Measurements from ENCODE around the gene TMEM218. TPM values are rescaled to one million over a fixed set of nuclear protein-coding genes. Genes with fewer than 3 reads are reported as not detected.

The TMEM218 gene
- total and polyA plus RNA-seq, 2 donors (not counting 1 experiment from before 2014, with no cell fraction given) = 31.9 to 34.8 TPM

GRCh38 chr11:125064070-125064469 is 47.4 kb downstream of the TMEM218 start:
- no peaks in the 10 kb centered on the region for H3K4me1 ChIP-seq (ENCODE audit: control insufficient read depth, extremely low read depth, insufficient read depth, low read length)
- DNase-seq (ENCODE audit: low read depth in 2 of 2) = no peak
- no peaks in the 10 kb centered on the region for H3K9me3 ChIP-seq (ENCODE audit: control insufficient read depth, insufficient read depth, low read depth, low read length)
- no peaks in the 10 kb centered on the region for H3K36me3 ChIP-seq (ENCODE audit: control insufficient read depth, insufficient read depth, low read length)
- H2AFZ ChIP-seq (ENCODE audit: low read length) = peak overlapping the region; percentile 97
- peak overlapping the region; percentile 69 to 80 (median 72) for H3K4me3 ChIP-seq (replicated peaks in 1 of 4; ENCODE audit: control extremely low read depth in 1 of 4, insufficient read depth in 1 of 4, low read depth in 3 of 4, low read length in 4 of 4)
- no peaks in the 10 kb centered on the region for H3K79me2 ChIP-seq (ENCODE audit: control insufficient read depth, insufficient read depth, low read length)
- no peaks in the 10 kb centered on the region for H4K20me1 ChIP-seq (ENCODE audit: control insufficient read depth, extremely low read depth, insufficient read depth, low read length)
- peak overlapping the region; percentile 90 for H3K4me2 ChIP-seq (ENCODE audit: extremely low read depth, insufficient read depth, low read length)
- TF ChIP-seq, protein P1, sequence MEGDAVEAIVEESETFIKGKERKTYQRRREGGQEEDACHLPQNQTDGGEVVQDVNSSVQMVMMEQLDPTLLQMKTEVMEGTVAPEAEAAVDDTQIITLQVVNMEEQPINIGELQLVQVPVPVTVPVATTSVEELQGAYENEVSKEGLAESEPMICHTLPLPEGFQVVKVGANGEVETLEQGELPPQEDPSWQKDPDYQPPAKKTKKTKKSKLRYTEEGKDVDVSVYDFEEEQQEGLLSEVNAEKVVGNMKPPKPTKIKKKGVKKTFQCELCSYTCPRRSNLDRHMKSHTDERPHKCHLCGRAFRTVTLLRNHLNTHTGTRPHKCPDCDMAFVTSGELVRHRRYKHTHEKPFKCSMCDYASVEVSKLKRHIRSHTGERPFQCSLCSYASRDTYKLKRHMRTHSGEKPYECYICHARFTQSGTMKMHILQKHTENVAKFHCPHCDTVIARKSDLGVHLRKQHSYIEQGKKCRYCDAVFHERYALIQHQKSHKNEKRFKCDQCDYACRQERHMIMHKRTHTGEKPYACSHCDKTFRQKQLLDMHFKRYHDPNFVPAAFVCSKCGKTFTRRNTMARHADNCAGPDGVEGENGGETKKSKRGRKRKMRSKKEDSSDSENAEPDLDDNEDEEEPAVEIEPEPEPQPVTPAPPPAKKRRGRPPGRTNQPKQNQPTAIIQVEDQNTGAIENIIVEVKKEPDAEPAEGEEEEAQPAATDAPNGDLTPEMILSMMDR (conservative IDR thresholded peaks at IDR 0.05 in 1 of 2, IDR thresholded peaks at IDR 0.05 in 1 of 2; ENCODE audit: low read depth in 1 of 2, low read length in 2 of 2) = no peak
- no peak for TF ChIP-seq EZH2 (IDR thresholded peaks at IDR 0.05; ENCODE audit: low read length, missing control alignments)
- no peak overlapping the region for H3K27ac ChIP-seq (ENCODE audit: insufficient read depth, low read length)
- no peaks in the 10 kb centered on the region for H3K27me3 ChIP-seq (ENCODE audit: control insufficient read depth, insufficient read depth, low read length)
- H3K9ac ChIP-seq (ENCODE audit: insufficient read depth, low read length) = no peak overlapping the region

DNA sequence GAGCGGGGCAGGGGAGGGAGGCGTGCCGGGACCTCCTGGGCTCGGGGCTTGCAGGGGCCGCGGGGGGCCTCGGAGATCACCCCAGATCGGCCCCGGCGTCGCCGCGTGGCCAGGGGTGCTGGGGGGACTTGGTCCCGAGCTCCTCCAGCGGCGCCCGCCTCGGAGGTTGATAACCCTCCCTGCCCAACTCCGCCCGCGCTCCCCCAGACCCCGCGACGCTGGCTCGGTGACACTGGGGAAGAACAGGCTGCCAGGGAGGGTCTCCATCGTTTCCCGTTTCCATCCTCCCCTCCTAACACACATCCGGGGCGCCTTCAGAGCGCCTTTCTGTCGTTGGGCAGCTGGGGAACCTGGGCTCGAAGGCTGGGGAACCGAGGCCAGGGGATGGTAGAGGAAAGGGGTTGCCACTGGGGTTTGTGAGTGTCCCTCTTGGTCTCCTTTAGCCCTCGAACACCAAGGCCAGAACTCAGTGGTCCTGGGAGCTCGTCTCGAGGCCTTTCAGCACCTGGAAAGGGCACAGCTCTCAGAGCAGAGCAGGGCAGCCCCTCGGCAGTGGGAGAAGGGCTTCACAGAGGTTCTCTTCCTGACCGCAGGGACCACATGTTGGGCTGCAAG is 47.9 kb downstream of the TMEM218 start:
- H3K9me3 ChIP-seq (ENCODE audit: control insufficient read depth, insufficient read depth, low read depth, low read length) = no peaks in the 10 kb centered on the region
- TF ChIP-seq EZH2 (IDR thresholded peaks at IDR 0.05; ENCODE audit: low read length, missing control alignments) = no peak
- TF ChIP-seq, protein P1 (conservative IDR thresholded peaks at IDR 0.05 in 1 of 2, IDR thresholded peaks at IDR 0.05 in 1 of 2; ENCODE audit: low read depth in 1 of 2, low read length in 2 of 2) = no peak
- H3K27ac ChIP-seq (ENCODE audit: insufficient read depth, low read length) = peak overlapping the region; percentile 61
- H3K27me3 ChIP-seq (ENCODE audit: control insufficient read depth, insufficient read depth, low read length) = no peaks in the 10 kb centered on the region
- peak overlapping the region; percentile 97 for H2AFZ ChIP-seq (ENCODE audit: low read length)
- H3K4me3 ChIP-seq (replicated peaks in 1 of 4; ENCODE audit: control extremely low read depth in 1 of 4, insufficient read depth in 1 of 4, low read depth in 3 of 4, low read length in 4 of 4) = peak overlapping the region; percentile 69 to 80 (median 72)
- no peaks in the 10 kb centered on the region for H3K36me3 ChIP-seq (ENCODE audit: control insufficient read depth, insufficient read depth, low read length)
- H3K9ac ChIP-seq (ENCODE audit: insufficient read depth, low read length) = peak overlapping the region; percentile 72
- no peak for DNase-seq (ENCODE audit: low read depth in 2 of 2)
- peak overlapping the region; percentile 90 for H3K4me2 ChIP-seq (ENCODE audit: extremely low read depth, insufficient read depth, low read length)
- H4K20me1 ChIP-seq (ENCODE audit: control insufficient read depth, extremely low read depth, insufficient read depth, low read length) = no peaks in the 10 kb centered on the region
- no peaks in the 10 kb centered on the region for H3K79me2 ChIP-seq (ENCODE audit: control insufficient read depth, insufficient read depth, low read length)
- no peaks in the 10 kb centered on the region for H3K4me1 ChIP-seq (ENCODE audit: control insufficient read depth, extremely low read depth, insufficient read depth, low read length)

DNA sequence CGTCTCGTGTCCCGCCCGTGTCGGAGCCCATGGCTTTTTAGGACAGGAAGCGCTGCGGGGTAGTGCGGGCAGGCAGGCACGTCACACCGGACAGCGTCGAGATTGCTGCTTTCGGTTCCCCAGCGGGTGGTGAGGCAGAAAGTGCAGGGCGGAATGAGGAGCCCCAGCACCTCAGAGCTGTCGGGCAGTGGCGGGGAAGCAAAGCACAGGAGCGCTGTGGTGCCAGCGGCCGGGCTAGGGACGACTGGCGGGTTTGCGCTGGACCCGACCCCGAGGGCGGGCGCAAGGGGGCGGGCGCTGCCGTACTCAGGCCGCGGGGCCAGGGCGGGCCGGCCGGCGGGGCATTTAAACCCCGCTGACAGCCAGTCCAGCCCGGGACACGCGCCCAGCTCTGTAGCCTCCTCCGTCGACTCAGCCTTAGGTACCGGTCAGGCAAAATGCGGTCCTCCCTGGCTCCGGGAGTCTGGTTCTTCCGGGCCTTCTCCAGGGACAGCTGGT is 48.4 kb downstream of the TMEM218 start, which contains the start of gene SLC37A2:
Gene SLC37A2 (plus strand): TSS at position 375 of the 498 bp plus-strand sequence. CDS start 63 bp downstream, at position 438.
- no peaks in the 10 kb centered on the region for H3K79me2 ChIP-seq (ENCODE audit: control insufficient read depth, insufficient read depth, low read length)
- no peaks in the 10 kb centered on the region for H3K27me3 ChIP-seq (ENCODE audit: control insufficient read depth, insufficient read depth, low read length)
- H3K9ac ChIP-seq (ENCODE audit: insufficient read depth, low read length) = peak within 1 kb of the TSS; percentile 72
- H3K9me3 ChIP-seq (ENCODE audit: control insufficient read depth, insufficient read depth, low read depth, low read length) = no peaks in the 10 kb centered on the region
- peak within 1 kb of the TSS; percentile 90 for H3K4me2 ChIP-seq (ENCODE audit: extremely low read depth, insufficient read depth, low read length)
- H3K36me3 ChIP-seq (ENCODE audit: control insufficient read depth, insufficient read depth, low read length) = no peaks in the 10 kb centered on the region
- H3K4me3 ChIP-seq (replicated peaks in 1 of 4; ENCODE audit: control extremely low read depth in 1 of 4, insufficient read depth in 1 of 4, low read depth in 3 of 4, low read length in 4 of 4) = peak within 1 kb of the TSS; percentile 69 to 80 (median 72)
- no peaks in the 10 kb centered on the region for H3K4me1 ChIP-seq (ENCODE audit: control insufficient read depth, extremely low read depth, insufficient read depth, low read length)
- no peaks in the 10 kb centered on the region for H4K20me1 ChIP-seq (ENCODE audit: control insufficient read depth, extremely low read depth, insufficient read depth, low read length)
- TF ChIP-seq, protein P1 (conservative IDR thresholded peaks at IDR 0.05 in 1 of 2, IDR thresholded peaks at IDR 0.05 in 1 of 2; ENCODE audit: low read depth in 1 of 2, low read length in 2 of 2) = peak in 1 of 2 donors; percentile 17
- no peak for TF ChIP-seq EZH2 (IDR thresholded peaks at IDR 0.05; ENCODE audit: low read length, missing control alignments)
- H2AFZ ChIP-seq (ENCODE audit: low read length) = peak within 1 kb of the TSS; percentile 97
- H3K27ac ChIP-seq (ENCODE audit: insufficient read depth, low read length) = peak within 1 kb of the TSS; percentile 61
- DNase-seq (ENCODE audit: low read depth in 2 of 2) = peak; percentile 49 to 61
